Renal cortical epithelial cell (primary cell): Measurements from ENCODE around the gene VPS11. TPM values are rescaled to one million over a fixed set of nuclear protein-coding genes. Genes with fewer than 3 reads are reported as not detected.
A peak's percentile ranks its signal among the peaks of the same experiment; 100 is the strongest.

ENCODE experiments used
- DNase-seq: peaks from one replicate; pipeline ENCODE4 v3.0.0-alpha.2; 2011; ENCODE audit warnings: low read depth
- total RNA-seq: library from RNA; depleted of rRNA; stranded (reverse); fragments of >200 nt; gene quantifications from 2 replicates; pipeline ENCODE4 v1.2.3, GENCODE V29; 2014

Gene VPS11
- total RNA-seq, 1 donor from 2014 or later = 29.3 TPM

GRCh38 chr11:119081682-119082260 is 14.2 kb downstream of the VPS11 start:
- no peak for DNase-seq

GRCh38 chr11:119084663-119085436 is 17.2 kb downstream of the VPS11 start, which contains the start of gene HMBS:
Gene HMBS (plus strand): TSS chr11:119084881. CDS start chr11:119085034, 153 bp downstream.
- peak; percentile 90 for DNase-seq

GRCh38 chr11:119085437-119085847 is 17.8 kb downstream of the VPS11 start:
- DNase-seq = no peak

- DNase-seq = no peak
These were observed 19.5 kb downstream of the VPS11 start for GRCh38 chr11:119087123-119087522.

GRCh38 chr11:119087747-119088241 is 20.2 kb downstream of the VPS11 start:
- no peak for DNase-seq

- DNase-seq = no peak
These were observed 20.8 kb downstream of the VPS11 start for GRCh38 chr11:119088406-119088805.

GRCh38 chr11:119089319-119089718 is 21.7 kb downstream of the VPS11 start:
- no peak for DNase-seq

- DNase-seq = no peak
These were observed 23.6 kb downstream of the VPS11 start for GRCh38 chr11:119091178-119091577.

- DNase-seq = no peak
These were observed 24.6 kb downstream of the VPS11 start for GRCh38 chr11:119091966-119092879.

GRCh38 chr11:119092880-119093842 is 25.5 kb downstream of the VPS11 start:
- peak; percentile 59 for DNase-seq

GRCh38 chr11:119093942-119094815 is 26.6 kb downstream of the VPS11 start:
- DNase-seq = no peak

- DNase-seq = peak; percentile 64
These were observed 27.1 kb downstream of the VPS11 start for GRCh38 chr11:119094816-119095065.

GRCh38 chr11:119095066-119095880 is 27.7 kb downstream of the VPS11 start:
- peak; percentile 99 for DNase-seq

- no peak for DNase-seq
These were observed 32.1 kb downstream of the VPS11 start for GRCh38 chr11:119099711-119100110.

GRCh38 chr11:119100246-119100970 is 32.8 kb downstream of the VPS11 start:
- peak; percentile 56 for DNase-seq

GRCh38 chr11:119100994-119101758 is 33.6 kb downstream of the VPS11 start:
- no peak for DNase-seq

GRCh38 chr11:119101759-119102423 is 34.3 kb downstream of the VPS11 start, which contains the start of gene DPAGT1:
Gene DPAGT1 (minus strand): TSS chr11:119101853. CDS start chr11:119101655, 198 bp downstream.
- DNase-seq = peak; percentile 94
